ENCODE data around the gene RBMS2. TPM values are rescaled to one million over a fixed set of nuclear protein-coding genes. Genes with fewer than 3 reads are reported as not detected.

RBMS2 gene
- total RNA-seq, 1 donor from 2014 or later, result 111 TPM

- no peak overlapping the region for H3K27ac ChIP-seq (ENCODE audit: low read depth, low read length)
- no peak overlapping the region for H2AFZ ChIP-seq (ENCODE audit: low read depth, low read length)
- no peaks in the 10 kb centered on the region for H3K4me1 ChIP-seq (ENCODE audit: insufficient read depth, low read length)
- TF ChIP-seq CTCF (IDR thresholded peaks at IDR 0.05; ENCODE audit: insufficient read depth, low read depth, low read length) (peak; percentile 34), EZH2 (IDR thresholded peaks at IDR 0.05; ENCODE audit: insufficient read depth, low read length) (no peak)
- H4K20me1 ChIP-seq (ENCODE audit: insufficient read depth, low read length), result peaks cover 23% of the 10 kb centered on the region
- no peaks in the 10 kb centered on the region for H3K27me3 ChIP-seq (ENCODE audit: insufficient read depth, low read length)
- FAIRE-seq, result no peak
- H3K4me3 ChIP-seq (ENCODE audit: insufficient read depth, low read depth, low read length), result no peak overlapping the region
- Mint-ChIP-seq H3K4me3 (ENCODE audit: unreplicated experiment) (no peak overlapping the region), H3K4me1 (ENCODE audit: low read depth, unreplicated experiment) (peaks cover 35% of the 10 kb centered on the region), H3K27ac (ENCODE audit: unreplicated experiment) (peak overlapping the region; percentile 66), H3K36me3 (ENCODE audit: low read depth, unreplicated experiment) (peaks cover 19% of the 10 kb centered on the region), H3K9me3 (ENCODE audit: unreplicated experiment) (no peaks in the 10 kb centered on the region), H3K27me3 (ENCODE audit: low read depth, unreplicated experiment) (no peaks in the 10 kb centered on the region)
- no peak for DNase-seq (ENCODE audit: low read depth)
- H3K9ac ChIP-seq (ENCODE audit: low read length), result no peak overlapping the region
- H3K9me3 ChIP-seq (ENCODE audit: insufficient read depth, low read depth, low read length), result no peaks in the 10 kb centered on the region
- no peaks in the 10 kb centered on the region for H3K79me2 ChIP-seq (ENCODE audit: insufficient read depth, low read length)
- no peak overlapping the region for H3K4me2 ChIP-seq (ENCODE audit: low read length)
- H3K36me3 ChIP-seq (ENCODE audit: insufficient read depth, low read length), result peaks cover 29% of the 10 kb centered on the region
These were observed 68.7 kb downstream of the RBMS2 start for GRCh38 chr12:56590237-56590830.

- H3K4me3 Mint-ChIP-seq (ENCODE audit: unreplicated experiment), result no peak overlapping the region
- Histone ChIP-seq H3K9ac (ENCODE audit: low read length) (no peak overlapping the region), H3K79me2 (ENCODE audit: insufficient read depth, low read length) (no peaks in the 10 kb centered on the region), H3K4me1 (ENCODE audit: insufficient read depth, low read length) (no peaks in the 10 kb centered on the region), H2AFZ (ENCODE audit: low read depth, low read length) (no peak overlapping the region), H3K4me3 (ENCODE audit: insufficient read depth, low read depth, low read length) (no peak overlapping the region), H3K36me3 (ENCODE audit: insufficient read depth, low read length) (peaks cover 29% of the 10 kb centered on the region), H3K9me3 (ENCODE audit: insufficient read depth, low read depth, low read length) (no peaks in the 10 kb centered on the region), H3K4me2 (ENCODE audit: low read length) (no peak overlapping the region), H3K27me3 (ENCODE audit: insufficient read depth, low read length) (no peaks in the 10 kb centered on the region), H3K27ac (ENCODE audit: low read depth, low read length) (no peak overlapping the region), H4K20me1 (ENCODE audit: insufficient read depth, low read length) (peaks cover 23% of the 10 kb centered on the region)
- no peaks in the 10 kb centered on the region for H3K27me3 Mint-ChIP-seq (ENCODE audit: low read depth, unreplicated experiment)
- no peak for FAIRE-seq
- no peaks in the 10 kb centered on the region for H3K9me3 Mint-ChIP-seq (ENCODE audit: unreplicated experiment)
- no peak for DNase-seq (ENCODE audit: low read depth)
- H3K27ac Mint-ChIP-seq (ENCODE audit: unreplicated experiment), result no peak overlapping the region
- no peak for TF ChIP-seq EZH2 (IDR thresholded peaks at IDR 0.05; ENCODE audit: insufficient read depth, low read length)
- TF ChIP-seq CTCF (IDR thresholded peaks at IDR 0.05; ENCODE audit: insufficient read depth, low read depth, low read length), result no peak
- H3K36me3 Mint-ChIP-seq (ENCODE audit: low read depth, unreplicated experiment), result peaks cover 19% of the 10 kb centered on the region
- H3K4me1 Mint-ChIP-seq (ENCODE audit: low read depth, unreplicated experiment), result peaks cover 35% of the 10 kb centered on the region
These were observed 69.5 kb downstream of the RBMS2 start for GRCh38 chr12:56591126-56591525.

DNA sequence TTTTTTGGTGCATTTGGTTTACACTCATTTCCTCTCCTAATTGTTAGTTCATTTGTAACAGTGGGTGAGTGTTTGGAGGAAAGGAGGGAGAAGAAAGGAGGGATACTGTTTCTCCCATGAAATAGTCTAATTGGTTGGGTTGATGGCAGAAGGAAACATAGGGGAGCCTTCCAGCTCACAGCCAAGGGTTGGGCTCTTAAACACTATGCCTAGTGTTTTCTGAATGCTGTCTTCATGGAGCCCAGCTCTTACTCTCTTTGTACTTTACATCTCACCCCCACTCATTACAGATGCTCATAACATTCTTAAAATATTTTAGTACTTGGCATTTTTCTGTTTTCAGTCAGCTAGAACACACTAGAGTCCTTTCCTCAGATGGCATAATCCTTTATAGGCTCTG lies 70.3 kb downstream of the RBMS2 start:
- Histone ChIP-seq H3K27ac (ENCODE audit: low read depth, low read length) (peak overlapping the region; percentile 11), H3K27me3 (ENCODE audit: insufficient read depth, low read length) (no peaks in the 10 kb centered on the region), H4K20me1 (ENCODE audit: insufficient read depth, low read length) (peaks cover 26% of the 10 kb centered on the region), H3K9ac (ENCODE audit: low read length) (no peak overlapping the region), H2AFZ (ENCODE audit: low read depth, low read length) (no peak overlapping the region), H3K9me3 (ENCODE audit: insufficient read depth, low read depth, low read length) (no peaks in the 10 kb centered on the region), H3K4me1 (ENCODE audit: insufficient read depth, low read length) (no peaks in the 10 kb centered on the region), H3K4me2 (ENCODE audit: low read length) (peak overlapping the region; percentile 11), H3K36me3 (ENCODE audit: insufficient read depth, low read length) (peaks cover 29% of the 10 kb centered on the region), H3K79me2 (ENCODE audit: insufficient read depth, low read length) (no peaks in the 10 kb centered on the region), H3K4me3 (ENCODE audit: insufficient read depth, low read depth, low read length) (no peak overlapping the region)
- Mint-ChIP-seq H3K4me1 (ENCODE audit: low read depth, unreplicated experiment) (peaks cover 40% of the 10 kb centered on the region), H3K27me3 (ENCODE audit: low read depth, unreplicated experiment) (no peaks in the 10 kb centered on the region), H3K9me3 (ENCODE audit: unreplicated experiment) (no peaks in the 10 kb centered on the region), H3K4me3 (ENCODE audit: unreplicated experiment) (no peak overlapping the region), H3K36me3 (ENCODE audit: low read depth, unreplicated experiment) (peaks cover 20% of the 10 kb centered on the region), H3K27ac (ENCODE audit: unreplicated experiment) (peak overlapping the region; percentile 81)
- no peak for TF ChIP-seq CTCF (IDR thresholded peaks at IDR 0.05; ENCODE audit: insufficient read depth, low read depth, low read length)
- peak; percentile 14 for DNase-seq (ENCODE audit: low read depth)
- no peak for FAIRE-seq

Data from astrocyte (in vitro differentiated cells and primary cell).